ENCODE results near the gene AP2B1. TPM values are rescaled to one million over a fixed set of nuclear protein-coding genes. Genes with fewer than 3 reads are reported as not detected.

AP2B1 gene
- total RNA-seq, 1 experiment from 2014 or later: 217 TPM

DNA sequence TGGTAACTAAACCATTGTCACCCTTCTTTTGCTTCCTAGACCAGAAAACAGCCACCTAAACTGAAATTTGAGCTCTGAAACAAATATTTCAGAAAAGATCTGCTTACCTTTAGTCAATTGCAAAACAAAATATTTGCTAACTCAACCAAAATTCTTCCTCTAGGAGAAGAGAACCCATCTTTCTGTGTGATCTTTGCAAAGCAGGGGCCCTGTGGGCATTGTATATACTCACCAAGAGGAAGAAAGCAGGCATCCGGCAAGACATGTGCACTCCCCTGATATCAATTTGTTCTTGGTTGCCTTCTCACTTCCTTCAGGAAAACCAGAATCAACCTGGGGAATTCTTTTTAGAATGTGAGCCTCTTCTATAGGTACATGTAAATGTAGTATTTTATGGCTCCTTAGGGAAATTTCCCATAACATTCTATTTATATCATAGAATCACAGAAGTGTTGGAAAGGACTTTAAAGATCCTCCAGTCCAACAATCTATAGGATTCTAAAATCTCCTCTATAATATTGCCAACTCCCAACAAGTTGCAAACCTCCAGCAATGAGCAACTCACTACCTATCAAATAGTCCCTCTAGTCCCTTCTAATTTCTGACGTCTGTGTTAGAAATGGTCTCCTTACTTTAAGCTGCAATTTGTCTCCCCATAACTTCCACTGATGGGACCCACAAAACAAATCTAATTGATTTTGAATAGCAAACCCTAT is 27.5 kb upstream of the AP2B1 start:
- H3K9me3 Mint-ChIP-seq: no peaks in the 10 kb centered on the region
- Histone ChIP-seq H3K79me1 (ENCODE audit: insufficient read depth, low read depth, low read length, poor library complexity, severe bottlenecking) (no peaks in the 10 kb centered on the region), H3K23ac (ENCODE audit: insufficient read length, low read depth, low read length) (no peak overlapping the region), H3T11ph (ENCODE audit: low read length) (no peak overlapping the region), H3K4me2 (ENCODE audit: insufficient read depth, insufficient read length, low read length) (no peak overlapping the region), H3K9me3 (ENCODE audit: control insufficient read depth, low read depth, low read length) (no peaks in the 10 kb centered on the region), H3K56ac (ENCODE audit: insufficient read length, low read depth, low read length) (no peak overlapping the region), H3K79me2 (ENCODE audit: insufficient read depth, low read length) (no peaks in the 10 kb centered on the region), H4K91ac (ENCODE audit: insufficient read length, low read depth, low read length) (no peak overlapping the region), H4K8ac (replicated peaks; ENCODE audit: insufficient read length, low read depth, low read length) (no peak overlapping the region), H2BK12ac (ENCODE audit: insufficient read length, low read depth, low read length) (no peak overlapping the region), H3K27me3 (ENCODE audit: insufficient read depth, low read length) (no peaks in the 10 kb centered on the region), H3K23me2 (ENCODE audit: insufficient read length, low read depth, low read length, poor library complexity, severe bottlenecking) (no peaks in the 10 kb centered on the region), H4K5ac (ENCODE audit: insufficient read length, low read depth, low read length) (no peak overlapping the region), H2BK120ac (ENCODE audit: low read depth, low read length, poor library complexity, severe bottlenecking) (no peak overlapping the region), H2BK5ac (ENCODE audit: insufficient read length, low read length) (no peak overlapping the region), H2AK5ac (ENCODE audit: insufficient read length, low read length) (no peak overlapping the region), H2AFZ (ENCODE audit: low read length) (no peak overlapping the region), H3K9ac (ENCODE audit: extremely low read depth, insufficient read length, low read length) (no peak overlapping the region), H3K27ac (ENCODE audit: insufficient read length, low read depth, low read length) (no peak overlapping the region), H3K18ac (ENCODE audit: insufficient read length, low read depth, low read length) (no peak overlapping the region), H3K4me1 (ENCODE audit: insufficient read depth, low read length) (no peaks in the 10 kb centered on the region), H3K14ac (ENCODE audit: insufficient read depth, low read length) (no peak overlapping the region), H4K20me1 (ENCODE audit: control insufficient read depth, insufficient read depth, insufficient read length) (peaks cover 3% of the 10 kb centered on the region), H3K4ac (ENCODE audit: low read depth, low read length) (no peak overlapping the region), H2BK20ac (ENCODE audit: low read depth, low read length, poor library complexity, severe bottlenecking) (no peak overlapping the region), H2BK15ac (ENCODE audit: low read depth, low read length) (no peak overlapping the region)
- H3K27ac Mint-ChIP-seq: no peak overlapping the region
- H3K4me1 Mint-ChIP-seq: no peaks in the 10 kb centered on the region
- H3K4me3 Mint-ChIP-seq: no peak overlapping the region
- H3K36me3 Mint-ChIP-seq (ENCODE audit: insufficient read depth in 1 of 3, low read depth in 3 of 3): no peaks in the 10 kb centered on the region
- WGBS (ENCODE audit: extremely low coverage, insufficient read length, low lambda C conversion rate): no CpG with 5 or more reads among the region's 2 CpGs
- peaks cover 16% of the 10 kb centered on the region for H3K27me3 Mint-ChIP-seq (ENCODE audit: low read depth)
- TF ChIP-seq, protein P1, sequence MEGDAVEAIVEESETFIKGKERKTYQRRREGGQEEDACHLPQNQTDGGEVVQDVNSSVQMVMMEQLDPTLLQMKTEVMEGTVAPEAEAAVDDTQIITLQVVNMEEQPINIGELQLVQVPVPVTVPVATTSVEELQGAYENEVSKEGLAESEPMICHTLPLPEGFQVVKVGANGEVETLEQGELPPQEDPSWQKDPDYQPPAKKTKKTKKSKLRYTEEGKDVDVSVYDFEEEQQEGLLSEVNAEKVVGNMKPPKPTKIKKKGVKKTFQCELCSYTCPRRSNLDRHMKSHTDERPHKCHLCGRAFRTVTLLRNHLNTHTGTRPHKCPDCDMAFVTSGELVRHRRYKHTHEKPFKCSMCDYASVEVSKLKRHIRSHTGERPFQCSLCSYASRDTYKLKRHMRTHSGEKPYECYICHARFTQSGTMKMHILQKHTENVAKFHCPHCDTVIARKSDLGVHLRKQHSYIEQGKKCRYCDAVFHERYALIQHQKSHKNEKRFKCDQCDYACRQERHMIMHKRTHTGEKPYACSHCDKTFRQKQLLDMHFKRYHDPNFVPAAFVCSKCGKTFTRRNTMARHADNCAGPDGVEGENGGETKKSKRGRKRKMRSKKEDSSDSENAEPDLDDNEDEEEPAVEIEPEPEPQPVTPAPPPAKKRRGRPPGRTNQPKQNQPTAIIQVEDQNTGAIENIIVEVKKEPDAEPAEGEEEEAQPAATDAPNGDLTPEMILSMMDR (conservative IDR thresholded peaks at IDR 0.05): no peak
- DNase-seq: no peak

Measured in H9 (cell line).